ENCODE data around the gene NPS.

The NPS gene

GRCh38 chr10:127570036-127570435, 20.9 kb downstream of the NPS start:
- no peak for TF ChIP-seq POLR2AphosphoS5 (IDR thresholded peaks at IDR 0.05; ENCODE audit: low read depth, low read length)
- TF ChIP-seq TAF1 (IDR thresholded peaks at IDR 0.05; ENCODE audit: borderline replicate concordance, insufficient read depth, low read length), result no peak
- TF ChIP-seq REST (IDR thresholded peaks at IDR 0.05; ENCODE audit: insufficient read depth in 1 of 2, low read depth in 2 of 2, low read length in 2 of 2), result no peak
- TF ChIP-seq SIN3A (IDR thresholded peaks at IDR 0.05; ENCODE audit: borderline replicate concordance, insufficient read depth, low read length), result no peak
- TF ChIP-seq FOXP2 (optimal IDR thresholded peaks at IDR 0.05; ENCODE audit: borderline replicate concordance, extremely low read depth, extremely low read length, insufficient read depth), result no peak

DNA sequence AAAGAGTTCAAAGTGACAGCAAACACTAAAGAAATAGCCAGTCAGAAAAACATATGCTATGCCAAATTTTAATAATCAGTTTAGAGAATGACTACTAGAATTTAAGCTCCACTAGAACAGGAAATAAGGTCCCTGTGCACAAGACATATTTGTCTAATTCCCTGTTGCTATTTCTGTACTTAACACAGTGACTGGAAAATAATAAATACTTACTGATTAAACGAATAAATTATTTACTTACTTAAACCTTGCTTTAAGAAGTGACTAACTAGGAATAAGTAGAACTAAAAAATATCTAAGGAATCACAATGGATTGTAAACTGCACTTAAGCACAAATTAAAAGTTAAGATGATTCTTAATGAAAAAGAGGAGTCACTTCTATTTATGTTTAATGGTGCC, 22.3 kb downstream of the NPS start:
- TF ChIP-seq REST (IDR thresholded peaks at IDR 0.05; ENCODE audit: insufficient read depth in 1 of 2, low read depth in 2 of 2, low read length in 2 of 2) (no peak), FOXP2 (optimal IDR thresholded peaks at IDR 0.05; ENCODE audit: borderline replicate concordance, extremely low read depth, extremely low read length, insufficient read depth) (no peak), SIN3A (IDR thresholded peaks at IDR 0.05; ENCODE audit: borderline replicate concordance, insufficient read depth, low read length) (no peak), POLR2AphosphoS5 (IDR thresholded peaks at IDR 0.05; ENCODE audit: low read depth, low read length) (no peak), TAF1 (IDR thresholded peaks at IDR 0.05; ENCODE audit: borderline replicate concordance, insufficient read depth, low read length) (no peak)

GRCh38 chr10:127576051-127576450, 26.9 kb downstream of the NPS start:
- TF ChIP-seq SIN3A (IDR thresholded peaks at IDR 0.05; ENCODE audit: borderline replicate concordance, insufficient read depth, low read length) (no peak), REST (IDR thresholded peaks at IDR 0.05; ENCODE audit: insufficient read depth in 1 of 2, low read depth in 2 of 2, low read length in 2 of 2) (no peak), POLR2AphosphoS5 (IDR thresholded peaks at IDR 0.05; ENCODE audit: low read depth, low read length) (no peak), FOXP2 (optimal IDR thresholded peaks at IDR 0.05; ENCODE audit: borderline replicate concordance, extremely low read depth, extremely low read length, insufficient read depth) (no peak), TAF1 (IDR thresholded peaks at IDR 0.05; ENCODE audit: borderline replicate concordance, insufficient read depth, low read length) (no peak)

DNA sequence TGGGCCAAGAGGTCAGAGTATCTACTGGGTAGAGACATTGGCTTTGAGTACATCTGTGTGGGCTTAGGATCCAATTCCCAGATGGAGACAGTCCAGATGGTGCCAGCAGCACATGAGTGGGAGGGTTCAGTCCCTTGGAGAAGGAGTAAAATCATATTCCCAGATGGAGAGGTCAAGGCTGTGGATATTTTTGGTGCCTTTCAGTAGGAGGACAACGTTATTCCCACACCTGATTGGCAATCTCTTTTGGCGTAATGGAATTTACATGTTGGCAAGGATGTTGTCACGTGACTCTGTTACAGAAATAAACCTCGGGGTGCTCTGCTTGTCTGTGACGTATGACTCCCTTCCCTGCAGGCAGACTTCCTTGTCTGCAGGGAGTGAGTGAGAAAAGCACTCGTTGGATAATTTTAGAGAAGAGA, 27.6 kb downstream of the NPS start:
- TF ChIP-seq TAF1 (IDR thresholded peaks at IDR 0.05; ENCODE audit: borderline replicate concordance, insufficient read depth, low read length), result no peak
- no peak for TF ChIP-seq FOXP2 (optimal IDR thresholded peaks at IDR 0.05; ENCODE audit: borderline replicate concordance, extremely low read depth, extremely low read length, insufficient read depth)
- no peak for TF ChIP-seq REST (IDR thresholded peaks at IDR 0.05; ENCODE audit: insufficient read depth in 1 of 2, low read depth in 2 of 2, low read length in 2 of 2)
- TF ChIP-seq SIN3A (IDR thresholded peaks at IDR 0.05; ENCODE audit: borderline replicate concordance, insufficient read depth, low read length), result no peak
- TF ChIP-seq POLR2AphosphoS5 (IDR thresholded peaks at IDR 0.05; ENCODE audit: low read depth, low read length), result no peak

Measured in PFSK-1 (cell line).